Heart left ventricle (tissue), 16 donors: Measurements from ENCODE around the gene BRWD1. TPM values are rescaled to one million over a fixed set of nuclear protein-coding genes. Genes with fewer than 3 reads are reported as not detected.

Source experiments
- ATAC-seq, 4 donors: fragments of 200-7000 bp; cut with Tn5 transposase; one replicate each; pipeline ENCODE4 v1.9.1; 2020 to 2022; ENCODE audit warnings: moderate library complexity in 4 of 4, mild to moderate bottlenecking in 3 of 4, moderate number of reproducible peaks in 1 of 4
- DNase-seq, 5 donors: peaks; one replicate each; pipeline ENCODE4 v3.0.0-alpha.2; 2020
- H3K27ac ChIP-seq, 12 donors: fragments of 200-600 bp; sonication (generic) in 4 of 12; one replicate each; pipeline versions ENCODE4 v1.5.0 to v1.8.0; 2016 to 2022; ENCODE audit warnings: mild to moderate bottlenecking in 2 of 12
- H3K27me3 ChIP-seq, 9 donors: fragments of 200-600 bp; sonication (generic) in 2 of 9; one replicate each; pipeline versions ENCODE4 v1.5.1 to v1.8.0; 2016 to 2022; ENCODE audit warnings: mild to moderate bottlenecking in 3 of 9
- H3K36me3 ChIP-seq, 9 donors: fragments of 200-600 bp; sonication (generic) in 2 of 9; one replicate each; pipeline versions ENCODE4 v1.5.0 to v1.8.0; 2018 to 2022; ENCODE audit warnings: mild to moderate bottlenecking in 2 of 9
- H3K4me1 ChIP-seq, 12 donors: fragments of 200-600 bp; sonication (generic) in 4 of 12; one replicate each; pipeline versions ENCODE4 v1.5.0 to v1.8.0; 2016 to 2022; ENCODE audit warnings: mild to moderate bottlenecking in 3 of 12
- H3K4me3 ChIP-seq, 12 donors: fragments of 200-600 bp; sonication (generic) in 4 of 12; one replicate each; pipeline versions ENCODE4 v1.5.0 to v1.8.0; 2017 to 2022; ENCODE audit warnings: mild to moderate bottlenecking in 9 of 12, moderate library complexity in 4 of 12
- H3K9me3 ChIP-seq, 12 donors: fragments of 200-600 bp; sonication (generic) in 4 of 12; one replicate each; pipeline versions ENCODE4 v1.5.0 to v1.8.0; 2016 to 2022; ENCODE audit warnings: mild to moderate bottlenecking in 1 of 12
- CTCF ChIP-seq, 12 donors: fragments of 200-600 bp; sonication (generic) in 4 of 12; IDR thresholded peaks; one replicate each; pipeline versions ENCODE4 v1.5.0 to v1.8.0; 2018 to 2022; ENCODE audit warnings: antibody characterized with exemption in 12 of 12, mild to moderate bottlenecking in 5 of 12
- POLR2A ChIP-seq, 2 donors: fragments of 450-650 bp; IDR thresholded peaks; one replicate each; pipeline ENCODE4 v1.6.1; 2017; ENCODE audit warnings: antibody characterized with exemption in 2 of 2, mild to moderate bottlenecking in 2 of 2, moderate library complexity in 2 of 2
- WGBS, 4 donors: extraction: QIAGEN DNeasy Blood & Tissue Kit in 2 of 4; methylation state at CpG; one replicate each; pipeline versions ENCODE4 v1.1.5 to v1.1.7; 2013 to 2018; 5-methylcytosine and 5-hydroxymethylcytosine counted together
- intact Hi-C, 10 donors: fragments of 100-400 bp; cut with DNase I; formaldehyde crosslinking; loops; one replicate each; pipeline versions ENCODE4 v1.11.1 to v1.14.2; 2022
- polyA plus RNA-seq, 2 donors: library from polyadenylated mRNA; stranded (reverse); fragments of 200-250 nt; gene quantifications; one replicate each; pipeline ENCODE4 v1.2.3, GENCODE V29; 2013
- total RNA-seq, 9 donors: library from RNA; depleted of rRNA in 2 of 9; stranded (reverse); fragments of >200 nt in 2 of 9; fragmentation: NEBNext Ultra II Directional in 3 of 9; extraction: Animal tissue kit (Norgen Biotek cat#: 25700) in 3 of 9; gene quantifications; one replicate each; pipeline versions ENCODE4 v1.1.0 to v1.2.4, GENCODE V29; 2016 to 2023
- donor health status: ischemic (EF 13 %, LVEDD 7.1; RV severe dilation, severe dysfunction).
- donor health status: healthy with polysubstance abuse.
- donor health status: DM: no; HTN: yes; CAD: no.
- donor health status: DM: no; HTN: no; CAD: no.
- donor health status: ischemic (EF 25% LVEDD 6.9; RV normal size, moderate dysfunction).
- donor health status: ischemic (EF 25% LVEDD 5.7; RV mildly dilated, moderate dysfunction).
- donor health status: healthy.
- donor health status: DM: yes; HTN: yes; CAD: no.
- donor health status: ischemic (EF 35%, LVEDD 5.7; RV mildly dilated, moderate dysfunction).
- donor health status: nonischemic (EF 11% LVEDD 7.7; RV severe dilation, severe dysfunction).
- donor health status: DM: yes; HTN: yes; CAD: no.
- donor health status: PGD.
- donor health status: ischemic (EF 29% LVEDD 5.4; RV normal size, mild dysfunction).
- donor health status: nonischemic (EF 23%, LVEDD 6.1; RV moderate dilation, normal function).

BRWD1 gene
- total and polyA plus RNA-seq, 11 donors: 9.7 to 44.5 (median 32.0) TPM

- no peak for DNase-seq
- intact Hi-C loops: no loop called here
- Histone ChIP-seq H3K9me3 (peaks cover 0 to 7% (median 0%) of the 10 kb centered on the region in 12 donors), H3K4me3 (no peak overlapping the region), H3K27ac (no peak overlapping the region), H3K4me1 (no peaks in the 10 kb centered on the region), H3K27me3 (no peaks in the 10 kb centered on the region), H3K36me3 (no peaks in the 10 kb centered on the region)
- no peak for ATAC-seq
- TF ChIP-seq POLR2A (IDR thresholded peaks at IDR 0.05) (no peak), CTCF (IDR thresholded peaks at IDR 0.05) (no peak)
Observed at GRCh38 chr21:39150877-39151276, 162.6 kb downstream of the BRWD1 start.

DNA sequence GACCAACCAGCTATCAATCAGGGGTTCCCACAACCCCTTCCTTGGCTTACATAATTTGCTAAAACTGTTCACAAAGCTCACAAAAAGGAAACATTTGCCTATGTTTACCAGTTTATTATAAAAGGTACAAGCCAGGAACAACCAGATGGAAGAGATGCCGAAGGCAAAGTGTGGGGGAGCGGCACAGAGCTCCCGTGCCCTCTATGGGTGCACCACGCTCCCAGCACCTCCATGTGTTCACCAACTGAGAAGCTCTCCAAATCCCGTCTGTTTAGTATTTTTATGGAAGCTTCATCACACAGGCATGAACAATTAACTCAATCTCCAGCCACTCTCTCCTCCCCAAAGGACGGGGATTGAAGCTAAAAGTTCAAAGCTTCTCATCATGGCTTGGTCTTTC is 163.1 kb downstream of the BRWD1 start:
- intact Hi-C loops: no loop called here
- DNase-seq: no peak
- WGBS, 4 donors: 94 to 98% (median 95%) methylated on average over 6 of the region's 6 CpGs
- no peak for ATAC-seq
- Histone ChIP-seq H3K27ac (no peak overlapping the region), H3K36me3 (no peaks in the 10 kb centered on the region), H3K4me3 (no peak overlapping the region), H3K27me3 (no peaks in the 10 kb centered on the region), H3K4me1 (no peaks in the 10 kb centered on the region), H3K9me3 (peaks cover 0 to 11% (median 0%) of the 10 kb centered on the region in 12 donors)
- TF ChIP-seq POLR2A (IDR thresholded peaks at IDR 0.05) (no peak), CTCF (IDR thresholded peaks at IDR 0.05) (no peak)

DNA sequence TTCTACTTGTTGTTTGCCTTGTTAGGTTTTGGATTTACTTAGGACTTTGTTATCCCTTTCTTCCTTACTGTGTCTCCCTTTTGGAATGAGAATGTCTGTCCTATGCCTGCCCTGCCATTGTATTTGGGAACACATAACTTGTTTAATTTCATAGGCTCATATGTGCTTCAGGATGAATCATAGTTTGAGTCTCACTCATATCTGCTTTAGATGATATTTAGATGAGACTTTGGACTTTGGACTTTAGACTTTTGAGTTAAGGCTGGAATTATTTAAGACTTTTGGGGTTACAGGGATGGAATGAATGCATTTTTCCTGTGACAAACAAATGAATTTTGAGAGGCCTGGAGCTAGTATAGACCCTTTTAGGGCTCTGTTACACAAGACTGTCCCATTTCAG is 163.6 kb downstream of the BRWD1 start:
- Histone ChIP-seq H3K9me3 (peaks cover 0 to 15% (median 0%) of the 10 kb centered on the region in 12 donors), H3K4me1 (no peaks in the 10 kb centered on the region), H3K27me3 (no peaks in the 10 kb centered on the region), H3K4me3 (no peak overlapping the region), H3K27ac (no peak overlapping the region), H3K36me3 (no peaks in the 10 kb centered on the region)
- no peak for DNase-seq
- intact Hi-C loops: no loop called here
- no peak for TF ChIP-seq CTCF (IDR thresholded peaks at IDR 0.05)
- TF ChIP-seq POLR2A (IDR thresholded peaks at IDR 0.05): no peak
- ATAC-seq: no peak

DNA sequence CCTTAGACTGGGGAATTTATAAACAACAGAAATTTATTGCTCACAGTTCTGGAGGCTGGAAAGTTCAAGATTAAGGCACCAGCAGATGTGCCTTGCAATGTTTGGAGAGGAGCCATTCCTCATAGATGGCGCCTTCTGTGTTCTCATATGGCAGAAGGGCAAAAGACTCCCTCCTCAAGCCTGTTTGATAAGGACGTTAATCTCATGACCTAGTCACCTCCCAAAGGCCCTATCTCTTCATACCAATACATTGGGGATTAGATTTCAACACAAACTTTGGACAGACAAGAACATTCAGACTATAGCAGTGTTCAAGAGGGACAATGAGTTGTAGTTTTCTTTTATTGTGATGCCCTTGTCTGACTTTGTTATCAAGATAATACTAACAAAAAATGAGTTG is 164.5 kb downstream of the BRWD1 start:
- no peak overlapping the region for H3K27ac ChIP-seq
- intact Hi-C loops: no loop called here
- ATAC-seq: no peak
- H3K36me3 ChIP-seq: no peaks in the 10 kb centered on the region
- no peaks in the 10 kb centered on the region for H3K4me1 ChIP-seq
- 48 to 71% (median 54%) methylated on average over 2 of the region's 2 CpGs for WGBS, 4 donors
- DNase-seq: no peak
- H3K9me3 ChIP-seq: peaks cover 0 to 16% (median 0%) of the 10 kb centered on the region in 12 donors
- no peak overlapping the region for H3K4me3 ChIP-seq
- no peaks in the 10 kb centered on the region for H3K27me3 ChIP-seq
- TF ChIP-seq CTCF (IDR thresholded peaks at IDR 0.05) (no peak), POLR2A (IDR thresholded peaks at IDR 0.05) (no peak)
